Caki2 (cell line): ENCODE measurements around the gene KIF26B. TPM values are rescaled to one million over a fixed set of nuclear protein-coding genes. Genes with fewer than 3 reads are reported as not detected.

Experiments
- DNase-seq: peaks from one replicate; pipeline ENCODE4 v3.0.0-alpha.2; 2015; ENCODE audit warnings: low read depth
- in situ Hi-C: cut with HindIII; loops from 2 replicates; pipeline ENCODE4 v1.10.0; 2016; ENCODE audit warnings: low sequenced_read_pairs, low pct_unique_long_range_greater_than_20kb, mixed read lengths
- total RNA-seq: library from RNA; depleted of rRNA; stranded (reverse); fragments of >200 nt; shearing (Covaris generic); gene quantifications from 2 replicates; pipeline ENCODE4 v1.2.3, GENCODE V29; 2014; ENCODE audit warnings: low replicate concordance; rRNA removed

The KIF26B gene
- total RNA-seq, result 0.26 and 1.1 TPM in 2 replicates

- in situ Hi-C loops, result no loop called here
- DNase-seq, result peak; percentile 56
Observed at GRCh38 chr1:245154429-245155271, at the start of gene KIF26B. KIF26B (plus strand) TSS chr1:245154985; CDS start chr1:245155425, 440 bp downstream.

GRCh38 chr1:245105042-245105441 lies 49.7 kb upstream of the KIF26B start:
- DNase-seq, result no peak
- in situ Hi-C loops, result no loop called here

GRCh38 chr1:245105815-245106410 lies 48.9 kb upstream of the KIF26B start:
- no peak for DNase-seq
- in situ Hi-C loops, result no loop called here

- in situ Hi-C loops, result no loop called here
- no peak for DNase-seq
Observed at GRCh38 chr1:245107776-245108114, 47.0 kb upstream of the KIF26B start.

- DNase-seq, result no peak
- in situ Hi-C loops, result no loop called here
Observed at GRCh38 chr1:245108246-245108645, 46.5 kb upstream of the KIF26B start.

- in situ Hi-C loops, result no loop called here
Observed at GRCh38 chr1:245108909-245109308, 45.9 kb upstream of the KIF26B start.

GRCh38 chr1:245110406-245110805 lies 44.4 kb upstream of the KIF26B start:
- in situ Hi-C loops, result no loop called here
- DNase-seq, result no peak

More at GRCh38 chr1:245108909-245109308, 45.9 kb upstream of the KIF26B start:
- no peak for DNase-seq

GRCh38 chr1:245111073-245111472 lies 43.7 kb upstream of the KIF26B start:
- in situ Hi-C loops, result no loop called here
- DNase-seq, result no peak

- in situ Hi-C loops, result no loop called here
- no peak for DNase-seq
Observed at GRCh38 chr1:245113649-245114048, 41.1 kb upstream of the KIF26B start.

- DNase-seq, result no peak
- in situ Hi-C loops, result no loop called here
Observed at GRCh38 chr1:245116131-245116530, 38.7 kb upstream of the KIF26B start.

- in situ Hi-C loops, result no loop called here
Observed at GRCh38 chr1:245116751-245117150, 38.0 kb upstream of the KIF26B start.

GRCh38 chr1:245118066-245118465 lies 36.7 kb upstream of the KIF26B start:
- in situ Hi-C loops, result no loop called here

More at GRCh38 chr1:245116751-245117150, 38.0 kb upstream of the KIF26B start:
- no peak for DNase-seq

GRCh38 chr1:245118806-245119205 lies 36.0 kb upstream of the KIF26B start:
- in situ Hi-C loops, result no loop called here
- DNase-seq, result no peak

More at GRCh38 chr1:245118066-245118465, 36.7 kb upstream of the KIF26B start:
- no peak for DNase-seq

- DNase-seq, result no peak
- in situ Hi-C loops, result no loop called here
Observed at GRCh38 chr1:245121523-245121922, 33.3 kb upstream of the KIF26B start.

- no peak for DNase-seq
- in situ Hi-C loops, result no loop called here
Observed at GRCh38 chr1:245124241-245124640, 30.5 kb upstream of the KIF26B start.

- in situ Hi-C loops, result no loop called here
Observed at GRCh38 chr1:245124644-245125043, 30.1 kb upstream of the KIF26B start.

GRCh38 chr1:245126530-245126929 lies 28.3 kb upstream of the KIF26B start:
- in situ Hi-C loops, result no loop called here
- no peak for DNase-seq

More at GRCh38 chr1:245124644-245125043, 30.1 kb upstream of the KIF26B start:
- DNase-seq, result no peak

GRCh38 chr1:245128381-245129101 lies 26.2 kb upstream of the KIF26B start:
- in situ Hi-C loops, result no loop called here
- DNase-seq, result no peak
